ENCODE measurements around the gene ERLIN1. TPM values are rescaled to one million over a fixed set of nuclear protein-coding genes. Genes with fewer than 3 reads are reported as not detected.

ERLIN1 gene
- polyA plus RNA-seq, 1 donor: 59.1 TPM

Other genes with a start within 250 kb of the ERLIN1 start
- 39.0 TPM for gene DNMBP, start 176.1 kb downstream of the ERLIN1 start, polyA plus RNA-seq (ENCODE audit: insufficient read length)
- gene CPN1, start 104.2 kb downstream of the ERLIN1 start, polyA plus RNA-seq (ENCODE audit: insufficient read length): 3.0 TPM
- gene CHUK, start 43.6 kb upstream of the ERLIN1 start, polyA plus RNA-seq (ENCODE audit: insufficient read length): 36.7 TPM
- 38.8 TPM for gene CWF19L1, start 81.6 kb upstream of the ERLIN1 start, polyA plus RNA-seq (ENCODE audit: insufficient read length)
- gene BLOC1S2, start 100.7 kb upstream of the ERLIN1 start, polyA plus RNA-seq (ENCODE audit: insufficient read length): 43.7 TPM
- gene PKD2L1, start 144.2 kb upstream of the ERLIN1 start, polyA plus RNA-seq (ENCODE audit: insufficient read length): 0.38 TPM
- 36.3 TPM for gene SCD, start 161.2 kb upstream of the ERLIN1 start, polyA plus RNA-seq (ENCODE audit: insufficient read length)